Erythroblast (primary cell): ENCODE measurements around the gene SIK3.

Experiments
- GATA1 ChIP-seq: IDR thresholded peaks from 2 replicates; pipeline ENCODE4 v1.6.1; 2011; ENCODE audit warnings: low read depth, mild to moderate bottlenecking, control low read depth, low read length, moderate library complexity
- POLR2A ChIP-seq: IDR thresholded peaks from 2 replicates; pipeline ENCODE4 v1.6.1; 2011; ENCODE audit warnings: mild to moderate bottlenecking, low read length

DNA sequence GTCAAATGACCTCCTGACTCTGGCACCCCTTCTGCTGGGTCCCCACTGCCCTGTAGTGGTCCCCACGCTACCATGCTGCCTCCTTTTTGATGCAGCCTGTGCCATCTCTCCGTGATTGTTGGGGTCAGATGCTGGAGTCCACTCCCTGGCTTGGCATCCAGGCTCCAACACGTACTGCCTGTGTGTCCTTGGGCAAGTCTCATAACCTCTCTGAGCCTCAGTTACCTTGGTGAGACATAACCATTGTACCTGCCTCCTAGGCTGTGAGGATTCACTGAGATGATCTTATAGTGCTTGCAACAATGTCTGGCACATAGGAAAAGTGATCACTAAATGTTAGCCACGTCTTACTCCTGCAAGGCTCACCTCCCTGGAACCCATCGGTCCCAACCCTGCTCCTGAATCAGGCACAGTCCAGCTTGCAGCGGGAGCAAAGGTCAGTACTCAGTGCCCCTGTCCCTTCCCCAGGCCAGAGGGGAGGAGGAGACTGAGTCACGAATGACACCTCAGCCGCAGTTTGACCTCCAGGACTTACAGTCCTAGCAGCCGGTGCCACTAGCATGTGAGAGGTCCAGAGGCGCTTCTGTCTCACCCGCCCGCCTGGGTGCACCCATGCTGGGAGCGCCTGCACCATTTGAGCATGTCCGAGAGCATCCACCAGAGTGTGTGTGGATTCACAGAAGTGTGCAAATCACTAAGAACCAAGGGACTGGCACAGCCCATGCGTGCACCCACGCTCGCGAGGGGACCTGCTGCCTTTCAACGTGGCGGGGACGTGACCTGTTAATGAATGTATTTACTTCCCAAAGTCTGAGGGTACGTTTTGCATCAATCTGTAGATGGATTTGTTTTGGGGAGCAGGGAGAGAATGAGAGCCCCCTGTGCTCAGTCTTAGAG lies 272.1 kb downstream of the SIK3 start:
- TF ChIP-seq POLR2A (no peak), GATA1 (no peak)
